HG03439 (cell line): ENCODE results near the gene TMEM170A.
"Not testable (repeated sequence)": the region's sequence is repeated elsewhere in the genome, so short reads cannot be mapped to it uniquely, and the experiment has no call there.

Source experiments
- ATAC-seq: cut with Tn5 transposase; IDR thresholded peaks from one replicate; pipeline ENCODE4 v1.9.1; 2021; ENCODE audit warnings: mild to moderate bottlenecking, moderate library complexity; ENCODE audit not compliant: unreplicated experiment

The TMEM170A gene

DNA sequence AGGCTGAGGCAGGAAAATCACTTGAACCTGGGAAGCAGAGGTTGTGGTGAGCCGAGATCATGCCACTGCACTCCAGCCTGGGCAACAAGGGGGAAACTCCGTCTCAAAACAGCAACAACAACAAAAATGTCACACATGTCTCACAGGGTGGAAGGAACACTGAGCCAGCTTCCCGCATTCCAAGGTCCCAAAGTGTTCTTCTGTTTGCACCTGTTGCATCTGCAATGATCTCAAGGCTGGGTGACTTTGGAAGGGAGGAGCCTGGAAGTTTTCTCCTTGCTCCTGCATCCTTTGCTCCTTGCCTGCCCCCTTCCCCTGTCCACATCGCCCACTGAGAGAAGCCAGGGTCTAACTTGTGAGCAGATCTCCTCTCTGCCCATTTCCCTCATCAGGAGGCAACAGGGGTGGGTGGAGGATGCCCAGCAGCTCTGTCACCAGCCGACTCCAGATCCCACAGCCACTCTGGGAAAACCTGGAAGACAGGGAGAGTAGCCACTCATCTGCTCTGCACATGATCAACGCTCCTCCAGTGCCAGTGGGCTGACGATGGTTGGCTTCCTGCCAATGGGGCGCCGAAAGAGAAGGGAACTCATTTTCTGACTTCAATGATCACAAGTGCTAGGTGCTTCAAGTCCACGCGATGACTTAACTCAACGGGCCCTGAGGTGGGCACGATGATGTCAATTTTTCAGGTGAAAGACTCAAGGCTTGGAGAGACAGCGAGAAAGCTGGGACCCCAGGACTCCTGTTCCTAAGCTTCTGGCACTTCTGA lies 18.1 kb upstream of the TMEM170A start:
- no peak for ATAC-seq

DNA sequence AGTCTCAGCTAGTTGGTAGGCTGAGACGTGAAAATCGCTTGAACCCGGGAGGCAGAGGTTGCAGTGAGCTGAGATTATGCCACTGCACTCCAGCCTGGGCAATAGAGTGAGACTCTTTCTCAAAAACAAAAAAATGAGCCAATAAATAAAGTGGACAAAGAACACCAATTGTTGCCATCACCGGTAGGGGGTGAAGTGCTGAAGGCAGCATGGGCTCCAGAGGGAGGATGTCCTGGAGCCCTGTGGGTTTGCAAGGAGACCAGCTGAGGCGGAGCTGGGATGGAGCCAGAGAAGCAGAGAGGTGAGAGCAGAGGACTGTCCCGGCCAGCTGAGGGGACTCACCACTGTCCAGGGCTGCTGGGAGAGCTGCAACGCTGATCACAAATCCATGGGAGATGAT lies 17.0 kb upstream of the TMEM170A start:
- no peak for ATAC-seq

DNA sequence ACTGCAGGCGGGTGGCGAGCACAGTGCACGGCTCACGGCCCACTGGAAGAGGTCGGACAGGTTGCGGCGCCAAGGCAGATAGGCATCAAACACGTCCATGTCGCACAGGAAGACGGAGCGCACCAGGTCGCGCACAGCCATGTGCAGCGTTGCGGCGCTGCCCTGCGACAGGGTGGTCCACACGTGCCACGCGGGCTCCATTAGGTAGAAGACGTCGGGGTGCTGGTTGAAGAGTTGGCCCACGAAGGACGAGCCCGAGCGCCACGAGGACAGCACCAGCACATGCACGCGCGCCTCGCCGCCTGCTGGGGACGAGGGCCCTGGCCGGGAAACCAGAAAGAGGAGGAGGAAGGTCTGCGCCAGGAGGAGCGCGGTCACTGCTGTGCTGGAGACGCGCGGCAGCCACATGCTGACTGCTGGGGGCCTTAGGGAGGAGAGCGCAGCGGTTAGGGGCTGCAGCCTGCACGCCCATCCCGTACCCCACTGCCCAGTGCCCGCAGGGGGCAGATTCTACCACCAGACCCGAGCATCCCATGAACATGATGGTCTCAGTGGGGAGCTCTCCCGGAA lies 15.0 kb upstream of the TMEM170A start:
- ATAC-seq: no peak

DNA sequence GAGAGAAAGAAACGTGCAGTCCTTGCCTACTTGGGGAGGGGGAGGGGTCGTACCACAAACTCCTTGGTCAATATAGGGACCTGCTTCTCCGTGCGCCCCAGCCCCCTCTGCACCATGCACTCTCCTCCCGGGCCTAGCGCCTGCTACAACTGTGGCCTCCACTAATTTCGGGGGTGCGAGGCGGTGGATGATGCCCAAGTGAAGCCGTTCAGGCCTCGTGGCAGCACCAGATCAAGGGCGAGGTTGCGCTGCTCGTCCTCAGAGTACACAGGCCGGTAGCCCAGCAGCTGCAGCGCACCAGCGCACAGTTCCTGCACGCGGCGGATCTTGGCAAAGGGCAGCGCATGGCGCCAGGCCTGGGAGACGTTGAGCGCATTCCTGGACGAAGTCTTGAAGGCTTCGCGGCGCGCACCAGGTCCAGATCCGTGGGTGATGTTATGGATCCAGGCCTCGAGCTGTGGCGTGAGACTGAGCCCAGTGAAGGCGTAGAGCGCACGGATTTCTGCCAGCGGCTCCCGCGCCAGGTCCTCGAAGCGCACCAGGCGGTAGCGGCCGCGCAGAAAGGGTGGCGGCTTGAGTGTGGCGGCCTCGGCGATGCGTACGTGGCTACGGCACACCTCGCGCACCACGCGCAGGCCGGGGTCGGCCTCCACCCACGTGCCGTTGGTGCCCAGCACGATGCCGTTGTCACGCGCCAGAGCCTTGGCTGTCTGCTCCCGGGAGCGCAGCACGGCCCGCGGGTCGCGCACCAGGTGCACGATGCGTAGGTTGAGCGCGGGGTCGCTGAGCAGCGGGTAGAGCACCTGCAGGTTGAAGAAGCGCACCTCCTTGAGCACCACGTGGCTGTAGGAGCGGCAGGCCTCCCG lies 14.2 kb upstream of the TMEM170A start:
- ATAC-seq: no peak

DNA sequence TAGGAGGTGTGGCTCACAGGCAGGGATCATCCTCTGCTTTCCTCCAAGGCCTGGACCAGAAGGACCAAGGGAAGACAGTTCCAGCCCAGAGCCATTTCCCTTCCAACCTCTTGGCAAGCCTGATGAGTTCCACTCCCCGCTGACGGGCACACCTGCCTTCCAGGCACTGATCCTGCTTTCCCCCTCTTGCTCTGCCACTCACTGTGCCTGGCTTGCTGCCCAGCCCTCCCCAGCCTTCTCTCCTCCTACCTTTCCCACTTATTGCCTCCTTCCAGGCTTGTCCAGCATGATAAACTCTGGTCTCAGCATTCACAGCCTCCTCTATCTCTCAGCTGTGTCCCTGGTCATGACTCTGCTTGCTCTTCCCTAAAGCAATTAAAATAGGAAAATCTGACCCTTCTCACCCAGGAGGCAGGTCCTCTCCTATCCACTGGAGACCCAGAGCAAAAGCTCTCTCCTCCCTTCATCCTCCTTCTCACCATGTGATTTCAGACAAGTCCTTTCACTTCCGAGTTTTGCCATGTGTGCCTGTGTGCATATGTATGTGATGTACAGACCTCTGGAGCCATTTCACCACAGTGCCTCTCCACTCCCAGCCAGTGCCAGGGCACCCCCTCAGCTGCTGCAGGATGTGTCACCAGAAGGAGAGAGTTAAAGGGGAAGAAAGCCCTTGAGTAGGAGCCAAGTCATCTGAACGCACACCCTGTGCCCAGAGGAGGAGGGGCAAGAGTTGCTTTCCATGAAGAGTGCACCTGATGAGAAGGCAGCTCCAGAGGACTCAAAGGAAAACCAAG lies 13.4 kb upstream of the TMEM170A start:
- no peak for ATAC-seq

DNA sequence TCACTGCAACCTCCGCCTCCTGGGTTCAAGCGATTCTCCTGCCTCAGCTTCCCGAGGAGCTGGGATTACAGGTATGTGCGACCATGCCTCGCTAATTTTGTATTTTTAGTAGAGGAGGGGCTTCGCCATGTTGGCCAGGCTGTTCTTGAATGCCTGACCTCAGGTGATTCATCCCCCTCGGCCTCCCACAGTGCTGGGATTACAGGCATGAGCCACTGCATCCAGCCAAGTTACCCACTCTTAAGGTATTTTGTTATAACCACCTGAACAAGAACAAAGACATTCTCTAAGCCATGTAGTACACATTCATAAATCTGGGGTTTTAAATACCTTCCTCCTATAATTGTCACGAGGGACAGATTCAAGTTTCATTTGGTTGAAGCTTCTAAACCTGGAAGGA lies 12.3 kb upstream of the TMEM170A start:
- ATAC-seq: no peak

DNA sequence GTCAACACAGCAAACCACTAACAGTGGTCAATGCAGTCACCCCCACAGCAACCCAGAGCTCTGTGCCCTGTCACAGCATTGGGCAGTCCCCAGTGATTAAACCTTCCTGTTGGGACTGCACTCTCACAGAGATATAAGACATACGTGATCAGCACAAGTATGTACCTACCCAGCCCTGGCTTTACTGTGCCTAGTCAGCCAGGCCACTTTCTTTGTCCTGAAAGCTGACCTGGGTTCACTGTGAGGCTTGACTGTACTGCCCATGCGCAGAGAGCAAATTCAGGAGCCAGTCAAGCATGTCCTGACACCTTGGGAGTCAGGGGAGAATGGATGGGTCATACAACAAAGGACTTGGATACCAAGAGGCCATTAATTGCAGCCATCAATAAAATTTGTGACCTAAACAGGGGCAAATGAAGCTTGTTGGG lies 10.9 kb upstream of the TMEM170A start:
- ATAC-seq: no peak

DNA sequence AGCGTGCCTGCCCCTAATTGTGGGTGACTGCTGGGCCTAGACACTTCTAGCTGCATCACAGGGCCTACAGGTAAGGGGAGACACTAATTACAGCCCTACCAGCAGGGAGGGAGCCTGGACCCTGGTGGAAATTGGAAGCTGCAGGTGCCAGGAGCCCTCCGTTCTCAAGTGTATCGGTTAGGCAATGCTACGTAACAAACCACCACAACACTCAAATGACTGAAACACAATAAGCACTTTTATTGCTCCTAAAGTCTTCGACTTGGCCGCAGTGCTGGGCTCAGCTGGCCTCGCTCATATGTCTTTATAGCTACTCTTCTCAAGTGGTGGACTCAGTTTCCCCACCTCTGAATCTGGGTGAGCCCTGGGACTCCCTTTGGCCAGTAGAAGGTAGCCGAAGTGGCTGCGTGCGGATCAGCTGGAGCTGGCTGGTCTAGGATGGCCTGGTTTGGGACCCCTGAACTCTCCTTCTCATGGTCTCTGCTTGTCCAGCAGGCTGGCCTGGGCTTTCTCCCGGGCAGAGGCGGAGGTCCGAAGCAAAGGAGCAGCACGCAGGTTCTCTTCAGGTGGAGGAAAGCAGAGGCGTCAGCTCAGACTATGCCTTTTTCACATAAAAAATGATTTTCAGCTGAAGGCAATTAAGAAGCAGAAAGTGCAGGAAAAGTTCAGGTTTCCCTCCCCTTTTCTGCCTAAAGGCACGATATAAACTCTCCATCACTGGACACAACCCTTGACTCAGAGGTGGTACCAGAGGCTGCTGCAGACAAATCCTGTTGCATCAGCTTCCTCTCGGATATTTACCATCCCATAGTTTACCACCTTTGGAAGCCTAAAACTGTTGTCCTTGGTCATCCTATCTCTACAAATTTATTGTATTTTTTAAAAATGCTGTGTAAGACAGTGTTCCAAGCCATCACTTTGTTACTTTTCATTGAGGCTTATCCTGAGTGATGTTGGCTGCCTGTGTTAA lies 8.7 kb upstream of the TMEM170A start:
- no peak for ATAC-seq

DNA sequence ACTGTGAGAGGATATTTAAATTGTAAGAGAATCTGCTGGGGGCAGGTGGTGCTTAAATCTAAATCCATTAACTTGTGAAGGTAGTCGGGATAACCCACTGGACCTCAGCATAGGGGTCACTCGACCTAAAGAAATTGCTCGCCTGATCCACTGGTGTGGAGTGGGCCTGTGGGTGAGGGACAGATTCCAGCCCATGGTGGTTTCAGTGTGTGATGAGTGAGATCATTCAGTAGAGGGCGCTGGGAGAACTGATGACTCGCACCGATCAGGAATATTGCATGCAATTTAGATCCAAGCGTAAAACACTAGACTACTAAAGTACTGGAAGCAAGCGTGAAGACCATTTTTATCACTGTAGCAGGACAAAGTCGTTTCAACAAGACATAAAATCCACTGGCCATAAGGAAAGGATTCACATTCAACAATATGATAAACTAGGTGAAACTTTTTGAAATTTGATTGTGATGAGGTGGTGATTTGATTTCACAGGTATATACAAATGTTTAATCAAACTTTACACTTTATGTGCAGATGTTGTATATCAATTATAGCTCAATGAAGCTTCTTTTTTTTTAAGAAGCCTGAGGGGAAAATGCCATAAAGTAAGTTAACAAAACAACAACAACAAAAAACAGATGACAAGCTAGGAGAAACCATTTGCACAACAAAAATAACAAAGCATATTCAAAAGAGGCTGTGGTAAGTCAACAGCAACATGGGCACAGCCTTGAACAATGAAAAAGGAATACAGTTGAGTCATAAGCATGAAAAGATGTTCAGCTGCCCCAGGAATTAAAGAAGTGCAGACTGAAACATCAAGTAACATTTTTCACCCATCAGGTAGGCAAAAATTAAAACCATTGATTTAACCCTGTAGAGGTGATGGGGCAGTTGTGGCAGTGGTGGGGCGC lies 7.5 kb upstream of the TMEM170A start:
- no peak for ATAC-seq

DNA sequence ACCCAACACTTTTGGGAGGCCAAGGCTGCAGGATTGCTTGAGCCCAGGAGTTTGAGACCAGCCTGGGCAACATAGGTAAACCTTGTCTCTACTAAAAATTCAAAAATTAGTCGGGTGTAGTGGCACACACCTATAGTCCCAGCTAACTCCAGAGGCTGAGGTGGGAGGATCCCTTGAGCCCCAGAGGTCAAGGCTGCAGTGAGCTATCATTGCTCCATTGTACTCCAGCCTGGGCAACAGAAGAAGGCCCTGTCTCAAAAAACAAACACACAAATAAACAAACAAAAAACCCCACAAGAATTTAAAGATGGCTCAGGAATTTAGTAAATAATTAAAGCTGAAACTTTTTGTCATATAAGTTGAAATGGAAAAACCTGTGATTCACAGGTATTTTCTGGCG lies 2.3 kb upstream of the TMEM170A start:
- ATAC-seq: no peak

DNA sequence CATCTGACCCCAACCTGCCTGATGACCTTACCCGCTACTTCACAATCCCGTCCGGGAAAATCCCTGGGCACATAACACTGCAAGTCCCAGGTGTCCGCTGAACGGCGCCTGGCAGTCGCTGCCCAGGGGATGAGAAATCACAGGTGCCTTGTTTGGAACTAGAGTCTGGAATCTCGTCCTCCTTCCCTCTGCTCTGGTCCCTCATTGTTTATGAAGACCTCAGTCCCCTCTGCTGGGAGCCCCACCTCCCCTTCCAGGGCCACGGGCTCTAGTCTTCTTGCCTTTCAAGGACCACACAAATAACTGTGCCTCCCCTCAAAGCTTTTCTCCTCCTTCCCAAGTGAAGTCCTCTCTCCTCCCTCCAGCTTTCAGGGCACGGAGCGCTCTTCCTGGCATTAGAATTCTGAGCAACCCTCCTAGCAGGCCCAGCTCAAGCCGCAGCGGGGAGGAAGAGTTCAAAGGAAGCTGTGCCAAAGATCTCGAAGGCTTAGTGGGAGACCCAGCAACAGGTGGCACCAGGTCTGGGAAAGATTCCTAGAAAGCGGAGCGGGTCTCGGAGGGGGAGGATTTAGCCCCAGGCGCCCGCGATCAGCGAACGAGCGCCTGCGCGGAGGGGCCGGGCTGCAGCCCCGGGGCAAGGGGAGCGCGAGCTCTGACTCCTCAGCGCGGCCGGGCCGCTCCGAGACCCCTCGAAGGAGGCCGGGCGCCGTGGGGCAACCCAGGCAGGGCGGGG lies 934 bp downstream of the TMEM170A start:
- not testable (repeated sequence) for ATAC-seq

DNA sequence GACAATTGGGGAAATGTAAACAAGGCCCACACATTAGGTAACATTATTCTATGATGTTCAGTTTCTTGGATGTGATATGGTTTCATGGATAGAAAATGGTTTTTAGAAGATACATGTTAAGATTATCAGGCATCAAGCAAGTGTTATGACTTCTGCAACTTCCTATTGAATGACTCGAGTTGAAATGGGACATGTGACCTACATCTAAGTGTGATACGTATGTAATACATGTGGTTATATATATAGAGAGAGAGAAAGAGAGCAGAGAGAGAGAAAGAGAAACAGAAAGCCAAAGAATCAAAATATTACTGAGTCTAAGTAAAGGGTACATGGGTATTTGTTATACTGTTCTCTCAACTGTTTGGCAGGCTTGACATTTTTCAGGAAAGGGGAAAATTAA lies 1.7 kb downstream of the TMEM170A start:
- peak; percentile 41 for ATAC-seq

DNA sequence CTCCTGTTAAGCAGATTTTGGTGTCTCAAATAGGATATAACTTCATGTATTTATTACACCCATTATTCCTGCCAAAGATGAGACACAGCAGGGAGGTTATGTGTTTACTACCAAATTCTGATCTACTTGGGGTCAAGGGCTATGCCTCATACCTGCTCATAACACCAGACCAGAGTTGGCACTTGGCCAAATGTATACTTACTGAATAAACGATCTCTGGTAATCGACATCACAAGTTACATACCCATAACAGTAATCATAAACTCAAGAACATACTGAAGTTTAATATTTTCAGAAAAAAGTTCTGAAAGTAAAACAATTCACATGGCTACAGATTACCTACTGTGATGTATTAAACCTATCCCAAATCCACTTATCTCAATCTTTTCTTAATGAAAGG lies 2.9 kb downstream of the TMEM170A start:
- no peak for ATAC-seq

DNA sequence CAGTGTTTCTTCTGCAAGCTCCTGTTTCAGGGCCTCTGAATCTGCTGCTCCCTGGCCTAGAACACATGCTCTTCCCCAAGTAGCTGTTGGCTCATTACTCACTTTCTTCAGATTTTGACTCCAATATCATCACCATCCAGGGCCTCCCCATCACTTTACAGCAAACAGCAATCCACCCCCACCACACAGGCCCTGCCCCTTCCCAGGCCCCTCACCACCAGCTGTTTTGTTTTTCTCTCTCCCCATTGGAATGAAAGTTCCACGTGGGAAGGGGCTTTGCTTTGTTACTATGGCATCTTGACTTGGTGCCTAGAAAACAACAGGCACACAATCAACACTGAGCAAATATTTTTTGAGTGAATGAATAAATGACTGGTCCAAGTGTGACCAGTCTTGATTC lies 4.0 kb downstream of the TMEM170A start:
- no peak for ATAC-seq

DNA sequence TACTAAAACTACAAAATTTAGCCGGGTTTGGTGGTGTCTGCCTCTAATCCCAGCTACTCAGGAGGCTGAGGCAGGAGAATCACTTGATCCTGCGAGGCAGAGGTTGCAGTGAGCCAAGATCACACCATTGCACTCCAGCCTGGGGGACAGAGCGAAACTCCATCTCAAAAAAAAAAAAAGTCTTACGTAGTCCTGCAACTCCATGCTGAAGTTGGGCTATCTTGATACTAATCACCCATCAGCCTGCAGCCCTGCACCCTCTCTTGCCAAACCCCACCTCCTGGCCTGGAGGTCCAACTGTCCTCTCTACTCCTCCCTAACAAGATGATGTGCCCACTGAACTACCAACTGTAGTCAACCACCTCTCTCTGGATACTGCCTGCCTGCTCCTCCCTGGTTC lies 4.8 kb downstream of the TMEM170A start:
- no peak for ATAC-seq

DNA sequence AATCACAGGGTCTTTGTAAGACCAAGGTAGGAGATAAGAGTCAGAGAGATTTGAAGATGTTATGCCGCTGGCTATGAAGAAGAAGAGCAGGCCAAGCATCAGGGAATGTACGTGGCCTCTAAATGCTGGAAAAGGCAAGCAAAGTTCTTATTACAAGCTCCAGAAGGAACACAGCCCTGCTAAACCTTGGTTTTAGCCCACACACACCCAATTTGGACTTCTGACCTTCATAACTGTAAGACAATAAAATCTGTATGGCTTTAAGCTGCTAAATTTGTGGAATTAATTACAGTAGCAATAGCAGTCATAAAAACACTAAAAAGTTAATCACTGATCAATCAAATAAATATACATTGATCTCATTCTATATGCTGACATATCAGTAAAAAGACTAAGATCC lies 6.0 kb downstream of the TMEM170A start:
- ATAC-seq: no peak

DNA sequence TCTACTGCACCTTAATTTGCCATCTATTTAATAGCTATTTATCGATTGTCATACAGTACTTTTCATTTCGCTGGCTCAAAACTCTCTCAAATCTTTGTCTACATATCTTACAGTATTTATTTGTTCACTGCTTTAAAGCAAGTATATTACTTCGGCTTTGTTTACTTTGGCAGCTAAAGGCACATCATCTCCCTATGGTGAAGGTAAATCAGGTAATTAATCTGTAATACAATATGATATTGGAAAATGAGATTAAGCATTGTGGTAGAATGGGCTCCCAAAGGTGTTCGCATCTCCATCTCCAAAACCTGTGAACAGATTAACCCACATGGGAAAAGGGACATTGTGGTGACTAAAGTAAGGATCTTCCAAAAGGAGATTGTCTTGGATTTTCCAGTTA lies 6.5 kb downstream of the TMEM170A start:
- no peak for ATAC-seq

DNA sequence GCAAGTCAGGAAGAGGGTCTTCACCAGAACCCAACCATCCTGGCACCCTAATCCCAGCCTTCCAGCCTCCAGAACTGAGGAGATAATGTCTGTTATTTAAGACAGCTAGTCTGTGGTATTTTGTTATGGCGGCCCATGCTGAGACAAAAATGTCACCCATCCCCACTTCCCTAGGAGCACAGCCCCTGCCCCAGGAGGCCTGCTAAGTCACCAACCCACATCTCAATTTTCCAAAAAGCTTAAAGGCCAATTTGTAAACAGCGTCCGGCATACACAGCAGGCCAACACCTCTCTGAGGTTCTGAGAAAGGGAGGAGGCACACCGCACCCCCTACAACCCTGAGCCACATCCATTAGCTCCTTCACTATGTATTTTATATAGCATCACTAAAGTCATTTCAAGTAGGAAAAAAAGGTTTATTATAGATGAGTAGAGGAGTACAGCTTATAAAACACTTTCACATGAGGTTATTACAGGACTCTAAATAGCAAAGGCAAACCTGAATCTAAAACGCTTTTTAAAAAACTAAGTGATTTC lies 6.9 kb downstream of the TMEM170A start:
- no peak for ATAC-seq
